ENCODE data around the gene FRZB.
A peak's percentile ranks its signal among the peaks of the same experiment; 100 is the strongest.

Gene FRZB

GRCh38 chr2:182833084-182833854 is 33.2 kb downstream of the FRZB start:
- no peak for DNase-seq

- no peak for DNase-seq
These were observed 34.5 kb downstream of the FRZB start for GRCh38 chr2:182831921-182832320.

- DNase-seq: no peak
These were observed 35.3 kb downstream of the FRZB start for GRCh38 chr2:182831101-182831500.

- no peak for DNase-seq
These were observed 39.1 kb downstream of the FRZB start for GRCh38 chr2:182827182-182827879.

- DNase-seq: no peak
These were observed 39.9 kb downstream of the FRZB start for GRCh38 chr2:182826496-182826895.

- DNase-seq: no peak
These were observed 40.4 kb downstream of the FRZB start for GRCh38 chr2:182826064-182826463.

GRCh38 chr2:182824767-182825158 is 41.7 kb downstream of the FRZB start:
- DNase-seq: no peak

- DNase-seq: no peak
These were observed 42.2 kb downstream of the FRZB start for GRCh38 chr2:182824056-182824766.

- no peak for DNase-seq
These were observed 43.7 kb downstream of the FRZB start for GRCh38 chr2:182822733-182823132.

- no peak for DNase-seq
These were observed 45.3 kb downstream of the FRZB start for GRCh38 chr2:182821182-182821581.

GRCh38 chr2:182819412-182819811 is 47.0 kb downstream of the FRZB start:
- no peak for DNase-seq

- no peak for DNase-seq
These were observed 47.5 kb downstream of the FRZB start for GRCh38 chr2:182818925-182819324.

- no peak for DNase-seq
These were observed 47.9 kb downstream of the FRZB start for GRCh38 chr2:182818501-182818900.

GRCh38 chr2:182817558-182817957 is 48.9 kb downstream of the FRZB start:
- no peak for DNase-seq

- peak; percentile 21 for DNase-seq
These were observed 49.6 kb downstream of the FRZB start for GRCh38 chr2:182816866-182817265.

- no peak for DNase-seq
These were observed 51.6 kb downstream of the FRZB start for GRCh38 chr2:182814804-182815203.

GRCh38 chr2:182814380-182814779 is 52.1 kb downstream of the FRZB start:
- no peak for DNase-seq

GRCh38 chr2:182810087-182810486 is 56.4 kb downstream of the FRZB start:
- DNase-seq: no peak

GRCh38 chr2:182807319-182807718 is 59.1 kb downstream of the FRZB start:
- DNase-seq: no peak

- no peak for DNase-seq
These were observed 62.3 kb downstream of the FRZB start for GRCh38 chr2:182804128-182804527.

- DNase-seq: no peak
These were observed 67.7 kb downstream of the FRZB start for GRCh38 chr2:182798736-182799135.

GRCh38 chr2:182792441-182792840 is 74.0 kb downstream of the FRZB start:
- no peak for DNase-seq

- DNase-seq: peak; percentile 35
These were observed 81.7 kb downstream of the FRZB start for GRCh38 chr2:182784777-182785176.
